Hematopoietic multipotent progenitor cell treated with erythropoietin and hydrocortisone succinate and interleukin-3 and kit ligand, for 6 days (in vitro differentiated cells): ENCODE results near the gene MAP4K5.
A peak's percentile ranks its signal among the peaks of the same experiment; 100 is the strongest.

Experiments used
- DNase-seq: peaks from one replicate; pipeline ENCODE4 v3.0.0-alpha.2; 2015

Gene MAP4K5

DNA sequence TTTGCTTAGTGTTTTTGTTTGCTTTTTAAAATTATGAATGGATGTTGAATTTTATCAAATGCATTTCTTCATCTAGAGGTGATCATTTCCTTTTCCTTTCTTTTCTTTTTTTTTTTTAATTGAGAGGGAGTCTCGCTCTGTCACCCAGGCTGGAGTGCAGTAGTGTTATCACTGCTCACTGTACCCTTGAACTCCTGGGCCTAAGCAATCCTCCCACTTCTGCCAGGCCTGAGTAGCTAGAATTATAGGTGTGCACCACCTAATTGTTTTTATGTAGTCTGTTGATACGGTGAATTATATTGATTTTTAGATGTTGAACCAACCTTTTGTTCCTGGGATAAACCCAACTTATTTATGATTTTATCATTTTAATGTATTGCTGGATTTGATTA lies 134.2 kb downstream of the MAP4K5 start:
- DNase-seq, result no peak

DNA sequence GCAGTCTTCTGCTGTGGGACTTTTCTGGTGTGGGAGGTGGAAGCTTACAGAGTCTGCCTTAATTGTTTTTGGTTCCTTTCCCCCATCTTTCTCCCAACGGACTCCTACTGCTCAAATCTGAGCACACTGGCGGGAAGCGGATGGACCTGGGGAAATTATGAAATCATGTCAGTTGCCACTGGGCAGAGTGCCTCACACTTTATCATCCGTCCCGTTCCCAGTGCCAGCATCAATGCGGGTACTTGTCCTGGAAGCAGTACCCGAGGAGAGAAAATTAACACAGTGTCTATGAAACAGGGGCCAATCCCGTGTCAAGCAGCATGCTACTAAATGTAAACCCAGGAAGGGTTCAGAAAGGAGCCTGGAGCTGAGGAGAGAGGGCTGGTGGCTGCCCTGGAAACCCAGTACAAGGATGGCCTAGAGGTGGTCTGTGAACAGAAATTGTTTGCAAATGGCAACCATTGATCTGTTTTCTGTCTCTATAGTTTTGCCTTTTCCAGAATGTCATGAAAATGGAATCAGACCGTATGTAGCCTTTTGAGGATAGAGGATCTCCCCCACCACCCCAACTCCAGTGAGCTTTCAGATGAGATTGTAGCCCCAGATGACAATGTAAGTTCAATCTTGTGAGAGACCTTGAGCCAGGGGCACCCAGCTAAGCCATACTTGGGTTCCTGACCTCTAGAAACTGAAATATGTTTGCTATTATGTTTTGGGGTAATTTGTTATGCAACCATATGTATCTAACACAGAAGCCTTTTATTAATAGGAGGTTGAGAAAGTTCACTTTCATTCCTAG lies 134.8 kb downstream of the MAP4K5 start:
- DNase-seq, result peak; percentile 14

- DNase-seq, result peak; percentile 65
These were observed 135.6 kb downstream of the MAP4K5 start, which contains the start of gene CDKL1 for GRCh38 chr14:50396631-50397389. TSS of gene CDKL1 (minus strand) at chr14:50396881. CDS start at chr14:50395868, 1,013 bp downstream.

- DNase-seq, result no peak
These were observed 136.9 kb downstream of the MAP4K5 start for GRCh38 chr14:50395448-50395847.

DNA sequence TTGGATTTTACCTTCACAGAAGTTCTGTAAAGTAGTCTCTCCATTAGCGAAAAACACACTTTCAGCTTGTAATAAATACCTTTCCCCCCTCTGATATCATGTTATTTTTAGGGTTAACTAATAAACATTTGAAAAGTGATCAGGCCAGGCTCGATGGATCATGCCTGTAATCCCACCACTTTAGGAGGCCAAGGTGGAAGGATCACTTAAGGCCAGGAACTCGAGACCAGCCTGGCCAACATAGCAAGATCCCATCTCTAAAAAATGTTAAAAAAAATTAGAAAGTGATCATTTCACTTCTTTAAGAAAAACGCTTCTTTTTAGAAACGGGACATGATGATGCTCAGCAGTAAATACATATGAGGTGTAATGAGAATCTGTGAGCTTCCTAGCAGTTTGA lies 137.7 kb downstream of the MAP4K5 start:
- no peak for DNase-seq

- DNase-seq, result no peak
These were observed 142.5 kb downstream of the MAP4K5 start for GRCh38 chr14:50389668-50390441.

DNA sequence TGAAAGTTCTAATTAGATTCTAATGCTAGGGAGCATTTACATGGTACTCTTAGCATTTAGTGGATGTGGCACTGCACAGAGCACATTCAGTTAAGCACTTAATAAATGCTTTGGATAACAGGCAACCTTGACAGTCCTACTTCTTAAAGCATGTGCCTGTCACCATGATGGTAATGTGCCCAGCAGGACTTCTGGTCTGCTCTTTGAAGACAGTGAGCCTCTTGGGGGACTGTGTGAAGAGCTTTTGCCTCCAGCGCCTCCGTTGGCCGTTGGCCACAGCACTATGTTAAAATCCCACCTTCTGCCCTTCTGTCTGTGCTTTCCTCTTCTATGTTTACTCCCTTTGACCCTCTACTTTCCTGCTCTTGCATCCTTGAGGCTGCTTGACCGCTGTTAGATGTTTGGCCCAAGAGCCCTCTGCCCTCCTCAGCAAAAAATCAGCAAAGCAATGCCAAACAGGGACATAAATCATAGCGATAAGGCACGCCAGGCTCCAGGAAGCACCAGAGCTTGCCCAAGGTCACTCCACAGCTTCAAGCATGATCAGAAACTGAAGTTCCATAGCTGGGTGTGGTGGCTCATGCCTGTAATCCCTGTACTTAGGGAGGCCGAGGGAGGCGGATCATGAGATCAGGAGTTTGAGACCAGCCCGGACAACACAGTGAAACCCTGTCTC lies 144.0 kb downstream of the MAP4K5 start:
- DNase-seq, result no peak

GRCh38 chr14:50387548-50387947 lies 144.8 kb downstream of the MAP4K5 start:
- no peak for DNase-seq

GRCh38 chr14:50383618-50384225 lies 148.6 kb downstream of the MAP4K5 start:
- no peak for DNase-seq

- no peak for DNase-seq
These were observed 150.5 kb downstream of the MAP4K5 start for GRCh38 chr14:50381823-50382287.

GRCh38 chr14:50381008-50381407 lies 151.4 kb downstream of the MAP4K5 start:
- no peak for DNase-seq

DNA sequence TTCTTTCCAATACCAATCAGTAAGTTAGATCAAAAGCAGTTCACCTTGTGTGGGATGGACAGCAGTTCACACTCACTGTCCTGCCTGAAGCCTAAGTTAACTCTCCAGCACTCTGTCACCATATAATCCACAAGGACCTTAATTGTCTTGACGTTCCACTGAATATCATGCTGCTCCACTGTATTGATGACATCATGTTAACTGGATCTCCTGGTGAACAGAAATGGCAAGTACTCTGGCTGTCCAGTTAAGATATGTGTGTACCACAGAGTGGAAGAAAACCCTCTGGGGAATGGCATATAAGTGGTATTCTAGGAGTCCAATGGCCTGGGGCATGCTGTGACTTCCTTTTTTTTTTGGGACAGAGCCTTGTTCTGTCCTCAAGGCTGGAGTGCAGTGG lies 151.9 kb downstream of the MAP4K5 start:
- no peak for DNase-seq

GRCh38 chr14:50379563-50379962 lies 152.8 kb downstream of the MAP4K5 start:
- no peak for DNase-seq

GRCh38 chr14:50377550-50378085 lies 154.8 kb downstream of the MAP4K5 start:
- no peak for DNase-seq

DNA sequence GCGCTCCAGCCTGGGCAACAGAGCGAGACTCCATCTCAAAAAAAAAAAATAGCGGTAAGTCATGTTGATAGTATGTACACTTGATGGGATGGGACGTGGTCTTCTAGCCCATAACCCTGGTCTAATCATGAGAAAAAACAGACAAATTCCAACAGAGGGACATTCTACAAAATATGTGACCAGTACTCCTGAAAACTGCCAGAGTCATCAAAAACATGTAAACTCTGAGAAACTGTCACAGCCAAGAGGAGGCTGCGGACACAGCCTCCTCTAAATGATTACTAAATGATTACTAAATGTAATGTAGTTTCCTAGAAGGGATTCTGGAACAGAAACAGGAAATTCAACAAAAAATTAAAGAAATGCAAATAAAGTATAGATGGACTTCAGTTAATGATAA lies 156.6 kb downstream of the MAP4K5 start:
- no peak for DNase-seq

DNA sequence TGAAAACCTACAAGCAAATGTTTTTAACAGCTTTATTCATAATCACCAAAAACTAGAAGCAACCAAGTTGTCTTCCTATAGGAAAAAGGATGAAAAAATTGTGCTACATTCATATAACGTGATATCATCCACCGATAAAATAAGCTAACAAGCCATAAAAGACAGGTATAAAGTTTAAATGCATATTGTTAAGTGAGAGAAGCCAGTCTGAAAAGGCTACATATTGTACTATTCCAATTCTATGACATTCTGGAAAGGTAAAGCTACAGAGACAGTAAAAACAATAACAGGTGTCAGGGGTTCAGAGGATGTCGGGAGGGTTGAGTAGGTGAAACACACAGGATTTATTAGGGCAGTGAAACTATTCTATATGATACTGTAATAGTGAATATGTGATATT lies 158.4 kb downstream of the MAP4K5 start:
- DNase-seq, result no peak

DNA sequence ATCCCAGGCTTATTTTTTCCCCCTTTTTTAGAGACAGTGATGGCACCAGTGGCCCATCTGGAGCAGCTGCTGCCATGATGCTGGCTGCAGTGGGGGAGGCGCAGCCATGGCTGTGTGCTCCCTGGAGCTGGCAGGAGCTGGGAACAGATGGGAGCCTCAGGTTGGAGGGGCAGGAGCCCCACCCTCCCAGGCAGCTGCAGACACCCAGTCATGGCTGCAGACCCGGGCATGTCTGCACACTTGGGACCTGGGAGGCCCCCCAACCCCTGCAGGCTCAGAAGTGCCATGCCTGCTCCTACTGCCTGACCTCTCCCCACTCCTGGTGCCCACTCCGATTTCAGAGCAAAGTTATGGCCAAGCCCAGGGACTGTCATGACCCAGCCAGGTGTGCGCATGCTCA lies 160.8 kb downstream of the MAP4K5 start:
- DNase-seq, result no peak
